HCT116 (cell line): ENCODE results near the gene NBAS.

Experiments
- EZH2 ChIP-seq: fragments of 200-600 bp; sonication (generic); IDR thresholded peaks from 2 replicates; pipeline ENCODE4 v1.6.1; 2017; ENCODE audit warnings: antibody characterized with exemption, mixed run types
- FOSL1 ChIP-seq: IDR thresholded peaks from 2 replicates; pipeline ENCODE4 v1.6.1; 2012; ENCODE audit warnings: low read depth
- JUND ChIP-seq: IDR thresholded peaks from 2 replicates; pipeline ENCODE4 v1.6.1; 2012
- POLR2AphosphoS5 ChIP-seq: IDR thresholded peaks from 2 replicates; pipeline ENCODE4 v1.6.1; 2011; ENCODE audit warnings: mild to moderate bottlenecking, low read depth, low read length, moderate library complexity
- ZNF274 ChIP-seq: fragments of 200-500 bp; sonication (Bioruptor generic); IDR thresholded peaks from 2 replicates; pipeline ENCODE4 v1.6.1; 2014; ENCODE audit warnings: mild to moderate bottlenecking, low read depth, low read length, inconsistent platforms
- TF ChIP-seq, protein P1 (sequence below), 3 experiments: fragments of 200-600 bp in 1 of 3; sonication (generic) in 1 of 3; IDR thresholded peaks in 2 of 3; conservative IDR thresholded peaks in 1 of 3; 2 replicates each; pipeline ENCODE4 v1.5.1; 2012 to 2017; ENCODE audit warnings: low read depth in 2 of 3, low read length in 2 of 3, antibody characterized with exemption in 1 of 3, borderline replicate concordance in 1 of 3, control low read depth in 1 of 3, mild to moderate bottlenecking in 1 of 3, mixed read lengths in 1 of 3, mixed run types in 1 of 3, moderate library complexity in 1 of 3; ENCODE audit not compliant: insufficient read depth in 1 of 3
- TF ChIP-seq, protein P2 (sequence below): IDR thresholded peaks from 2 replicates; pipeline ENCODE4 v1.6.1; 2012; ENCODE audit warnings: low read depth

DNA sequence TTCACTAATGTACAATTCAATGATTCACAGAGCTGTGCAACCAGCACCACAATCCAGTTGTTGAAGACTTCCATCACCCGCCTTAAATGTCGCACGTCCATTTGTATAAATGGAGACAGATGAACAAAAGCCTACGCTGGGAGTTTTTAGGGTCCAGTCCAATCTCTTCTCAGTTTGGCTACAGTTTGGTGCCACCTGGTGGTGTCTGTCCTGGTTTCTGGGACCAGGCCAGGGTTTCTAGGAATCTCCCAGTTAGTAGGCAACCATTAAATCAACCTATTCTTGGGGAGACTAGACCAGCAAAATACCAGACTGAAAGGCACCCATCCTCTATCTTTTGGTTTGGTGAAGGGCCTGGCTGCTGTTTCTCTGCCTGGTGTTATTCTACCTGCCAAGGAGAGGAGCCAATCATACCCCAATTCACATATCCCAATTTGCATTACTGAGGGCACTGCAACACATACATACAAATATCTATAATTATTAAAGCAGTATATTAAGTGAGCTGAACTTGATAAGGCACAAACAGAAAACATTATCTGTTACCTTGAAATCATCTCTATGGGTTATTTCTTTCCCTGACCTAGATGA, 27.3 kb upstream of the NBAS start:
- TF ChIP-seq, protein P1, sequence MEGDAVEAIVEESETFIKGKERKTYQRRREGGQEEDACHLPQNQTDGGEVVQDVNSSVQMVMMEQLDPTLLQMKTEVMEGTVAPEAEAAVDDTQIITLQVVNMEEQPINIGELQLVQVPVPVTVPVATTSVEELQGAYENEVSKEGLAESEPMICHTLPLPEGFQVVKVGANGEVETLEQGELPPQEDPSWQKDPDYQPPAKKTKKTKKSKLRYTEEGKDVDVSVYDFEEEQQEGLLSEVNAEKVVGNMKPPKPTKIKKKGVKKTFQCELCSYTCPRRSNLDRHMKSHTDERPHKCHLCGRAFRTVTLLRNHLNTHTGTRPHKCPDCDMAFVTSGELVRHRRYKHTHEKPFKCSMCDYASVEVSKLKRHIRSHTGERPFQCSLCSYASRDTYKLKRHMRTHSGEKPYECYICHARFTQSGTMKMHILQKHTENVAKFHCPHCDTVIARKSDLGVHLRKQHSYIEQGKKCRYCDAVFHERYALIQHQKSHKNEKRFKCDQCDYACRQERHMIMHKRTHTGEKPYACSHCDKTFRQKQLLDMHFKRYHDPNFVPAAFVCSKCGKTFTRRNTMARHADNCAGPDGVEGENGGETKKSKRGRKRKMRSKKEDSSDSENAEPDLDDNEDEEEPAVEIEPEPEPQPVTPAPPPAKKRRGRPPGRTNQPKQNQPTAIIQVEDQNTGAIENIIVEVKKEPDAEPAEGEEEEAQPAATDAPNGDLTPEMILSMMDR (IDR thresholded peaks at IDR 0.05 in 2 of 3, conservative IDR thresholded peaks at IDR 0.05 in 1 of 3; ENCODE audit: borderline replicate concordance in 1 of 3, insufficient read depth in 1 of 3, low read depth in 2 of 3, low read length in 2 of 3) = peak; percentile 64 to 80 (median 76); a peak in 5 of 6 replicates
- TF ChIP-seq, protein P2, sequence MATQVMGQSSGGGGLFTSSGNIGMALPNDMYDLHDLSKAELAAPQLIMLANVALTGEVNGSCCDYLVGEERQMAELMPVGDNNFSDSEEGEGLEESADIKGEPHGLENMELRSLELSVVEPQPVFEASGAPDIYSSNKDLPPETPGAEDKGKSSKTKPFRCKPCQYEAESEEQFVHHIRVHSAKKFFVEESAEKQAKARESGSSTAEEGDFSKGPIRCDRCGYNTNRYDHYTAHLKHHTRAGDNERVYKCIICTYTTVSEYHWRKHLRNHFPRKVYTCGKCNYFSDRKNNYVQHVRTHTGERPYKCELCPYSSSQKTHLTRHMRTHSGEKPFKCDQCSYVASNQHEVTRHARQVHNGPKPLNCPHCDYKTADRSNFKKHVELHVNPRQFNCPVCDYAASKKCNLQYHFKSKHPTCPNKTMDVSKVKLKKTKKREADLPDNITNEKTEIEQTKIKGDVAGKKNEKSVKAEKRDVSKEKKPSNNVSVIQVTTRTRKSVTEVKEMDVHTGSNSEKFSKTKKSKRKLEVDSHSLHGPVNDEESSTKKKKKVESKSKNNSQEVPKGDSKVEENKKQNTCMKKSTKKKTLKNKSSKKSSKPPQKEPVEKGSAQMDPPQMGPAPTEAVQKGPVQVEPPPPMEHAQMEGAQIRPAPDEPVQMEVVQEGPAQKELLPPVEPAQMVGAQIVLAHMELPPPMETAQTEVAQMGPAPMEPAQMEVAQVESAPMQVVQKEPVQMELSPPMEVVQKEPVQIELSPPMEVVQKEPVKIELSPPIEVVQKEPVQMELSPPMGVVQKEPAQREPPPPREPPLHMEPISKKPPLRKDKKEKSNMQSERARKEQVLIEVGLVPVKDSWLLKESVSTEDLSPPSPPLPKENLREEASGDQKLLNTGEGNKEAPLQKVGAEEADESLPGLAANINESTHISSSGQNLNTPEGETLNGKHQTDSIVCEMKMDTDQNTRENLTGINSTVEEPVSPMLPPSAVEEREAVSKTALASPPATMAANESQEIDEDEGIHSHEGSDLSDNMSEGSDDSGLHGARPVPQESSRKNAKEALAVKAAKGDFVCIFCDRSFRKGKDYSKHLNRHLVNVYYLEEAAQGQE = no peak
- TF ChIP-seq ZNF274 (no peak), FOSL1 (no peak), EZH2 (no peak), POLR2AphosphoS5 (no peak), JUND (no peak)
